WTC11 (cell line): Measurements from ENCODE around the gene FCRL5.

Source experiments
- TF ChIP-seq, protein P1 (sequence below): sonication (generic); formaldehyde crosslinking; conservative IDR thresholded peaks from 2 replicates; pipeline ENCODE4 v1.8.1; 2022; ENCODE audit warnings: mild to moderate bottlenecking, missing genetic modification reagents
- TF ChIP-seq, protein P2 (sequence below): fragments of 200-600 bp; IDR thresholded peaks from 2 replicates; pipeline ENCODE4 v1.8.0; 2022; ENCODE audit warnings: antibody characterized with exemption

DNA sequence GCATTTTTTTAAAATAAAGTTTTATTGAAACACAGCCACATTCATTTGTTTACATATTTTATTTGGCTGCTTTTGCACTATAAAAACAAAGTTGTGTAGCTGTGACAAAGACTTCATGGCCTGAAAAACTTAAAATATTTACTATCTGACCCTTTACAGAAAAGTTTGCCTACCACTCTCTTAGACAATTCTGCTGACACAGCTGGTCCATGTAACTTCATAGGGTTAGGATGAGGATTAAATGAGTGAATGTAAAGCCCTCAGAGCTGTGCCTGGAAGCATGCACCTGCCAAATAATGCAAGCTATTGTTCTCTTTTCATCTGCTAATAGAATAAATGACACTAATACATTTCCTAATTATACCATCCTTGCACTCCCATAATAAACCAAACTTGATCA lies 67.7 kb downstream of the FCRL5 start:
- TF ChIP-seq, protein P1, sequence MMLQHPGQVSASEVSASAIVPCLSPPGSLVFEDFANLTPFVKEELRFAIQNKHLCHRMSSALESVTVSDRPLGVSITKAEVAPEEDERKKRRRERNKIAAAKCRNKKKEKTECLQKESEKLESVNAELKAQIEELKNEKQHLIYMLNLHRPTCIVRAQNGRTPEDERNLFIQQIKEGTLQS, result no peak
- TF ChIP-seq, protein P2, sequence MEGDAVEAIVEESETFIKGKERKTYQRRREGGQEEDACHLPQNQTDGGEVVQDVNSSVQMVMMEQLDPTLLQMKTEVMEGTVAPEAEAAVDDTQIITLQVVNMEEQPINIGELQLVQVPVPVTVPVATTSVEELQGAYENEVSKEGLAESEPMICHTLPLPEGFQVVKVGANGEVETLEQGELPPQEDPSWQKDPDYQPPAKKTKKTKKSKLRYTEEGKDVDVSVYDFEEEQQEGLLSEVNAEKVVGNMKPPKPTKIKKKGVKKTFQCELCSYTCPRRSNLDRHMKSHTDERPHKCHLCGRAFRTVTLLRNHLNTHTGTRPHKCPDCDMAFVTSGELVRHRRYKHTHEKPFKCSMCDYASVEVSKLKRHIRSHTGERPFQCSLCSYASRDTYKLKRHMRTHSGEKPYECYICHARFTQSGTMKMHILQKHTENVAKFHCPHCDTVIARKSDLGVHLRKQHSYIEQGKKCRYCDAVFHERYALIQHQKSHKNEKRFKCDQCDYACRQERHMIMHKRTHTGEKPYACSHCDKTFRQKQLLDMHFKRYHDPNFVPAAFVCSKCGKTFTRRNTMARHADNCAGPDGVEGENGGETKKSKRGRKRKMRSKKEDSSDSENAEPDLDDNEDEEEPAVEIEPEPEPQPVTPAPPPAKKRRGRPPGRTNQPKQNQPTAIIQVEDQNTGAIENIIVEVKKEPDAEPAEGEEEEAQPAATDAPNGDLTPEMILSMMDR, result no peak
